Effector memory CD8-positive, alpha-beta T cell (primary cell): ENCODE measurements around the gene ZBTB7C.
"Not testable (repeated sequence)": the region's sequence is repeated elsewhere in the genome, so short reads cannot be mapped to it uniquely, and the experiment has no call there.

Experiments used
- ATAC-seq: fragments of 150-1000 bp; cut with Tn5 transposase; replicated peaks from 2 replicates; pipeline ENCODE4 v1.10.0; 2021; ENCODE audit warnings: mild to moderate bottlenecking, moderate library complexity
- DNase-seq, 3 experiments: peaks; one replicate each; pipeline ENCODE4 v3.0.0; 2021
- H3K27ac Mint-ChIP-seq, 2 donors: one replicate each; pipeline ENCODE4 v1.8.0; 2022; ENCODE audit warnings: mild to moderate bottlenecking in 2 of 2, mixed read lengths in 2 of 2, moderate library complexity in 2 of 2
- H3K27me3 Mint-ChIP-seq, 2 donors: one replicate each; pipeline ENCODE4 v1.8.0; 2022; ENCODE audit warnings: mixed read lengths in 2 of 2
- H3K36me3 Mint-ChIP-seq: one replicate; pipeline ENCODE4 v1.8.0; 2022; ENCODE audit warnings: mild to moderate bottlenecking, moderate library complexity, mixed read lengths; ENCODE audit not compliant: insufficient read depth
- H3K4me1 Mint-ChIP-seq, 2 donors: one replicate each; pipeline ENCODE4 v1.8.0; 2022; ENCODE audit warnings: low read depth in 2 of 2, mixed read lengths in 2 of 2
- H3K4me3 Mint-ChIP-seq, 2 donors: one replicate each; pipeline ENCODE4 v1.8.0; 2022; ENCODE audit warnings: mild to moderate bottlenecking in 2 of 2, mixed read lengths in 2 of 2, moderate library complexity in 2 of 2
- H3K9me3 Mint-ChIP-seq, 2 donors: one replicate each; pipeline ENCODE4 v1.8.0; 2022; ENCODE audit warnings: mixed read lengths in 2 of 2

The ZBTB7C gene

DNA sequence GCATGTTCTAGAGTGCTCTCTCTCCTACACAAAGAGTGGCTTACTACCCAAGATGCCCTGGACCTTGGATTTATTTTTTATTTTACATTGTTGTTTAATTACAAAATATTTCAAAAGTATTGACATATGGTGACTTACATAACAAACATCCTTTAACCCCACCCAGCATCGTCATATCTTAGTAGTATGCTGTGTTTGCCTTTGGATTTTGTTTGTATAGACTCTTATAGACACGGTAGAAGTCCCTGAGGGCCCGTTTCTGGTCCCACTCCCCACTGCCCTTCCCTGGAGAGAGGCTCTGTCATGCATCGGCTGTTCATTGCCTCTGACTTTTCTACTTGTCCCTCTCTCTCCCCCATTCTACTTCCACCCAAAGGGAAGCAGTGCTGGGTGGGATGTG is 112.0 kb downstream of the ZBTB7C start:
- DNase-seq: no peak
- Mint-ChIP-seq H3K4me3 (no peak overlapping the region), H3K4me1 (peaks cover 5 to 9% of the 10 kb centered on the region in 2 donors)

DNA sequence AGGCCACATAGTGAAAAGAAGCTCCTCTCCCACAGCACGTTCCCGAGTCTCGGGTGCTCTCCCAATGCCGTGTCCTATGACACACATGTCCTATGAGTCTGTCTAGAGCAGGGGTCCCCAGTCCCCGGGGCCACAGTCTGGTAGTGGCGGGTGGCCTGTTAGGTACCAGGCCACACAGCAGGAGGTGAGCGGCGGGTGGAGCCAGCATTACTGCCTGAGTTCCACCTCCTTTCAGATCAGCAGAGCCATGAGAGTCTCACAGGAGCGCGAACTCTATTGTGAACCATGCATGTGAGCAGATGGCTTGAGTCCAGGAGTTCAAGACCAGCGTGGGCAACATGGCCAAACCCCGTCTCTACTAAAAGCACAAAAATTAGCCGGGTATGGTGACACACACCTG is 112.6 kb downstream of the ZBTB7C start:
- H3K27me3 Mint-ChIP-seq: peaks cover 0 to 21% of the 10 kb centered on the region in 2 donors
- H3K9me3 Mint-ChIP-seq: no peaks in the 10 kb centered on the region
- H3K4me3 Mint-ChIP-seq: no peak overlapping the region
- H3K36me3 Mint-ChIP-seq: no peaks in the 10 kb centered on the region
- H3K4me1 Mint-ChIP-seq: peaks cover 5 to 9% of the 10 kb centered on the region in 2 donors
- ATAC-seq (no peak), DNase-seq (no peak)
- no peak overlapping the region for H3K27ac Mint-ChIP-seq

More for the DNA sequence above, 112.0 kb downstream of the ZBTB7C start:
- Mint-ChIP-seq H3K36me3 (no peaks in the 10 kb centered on the region), H3K27me3 (peaks cover 0 to 21% of the 10 kb centered on the region in 2 donors), H3K27ac (no peak overlapping the region), H3K9me3 (no peaks in the 10 kb centered on the region)
- no peak for ATAC-seq

DNA sequence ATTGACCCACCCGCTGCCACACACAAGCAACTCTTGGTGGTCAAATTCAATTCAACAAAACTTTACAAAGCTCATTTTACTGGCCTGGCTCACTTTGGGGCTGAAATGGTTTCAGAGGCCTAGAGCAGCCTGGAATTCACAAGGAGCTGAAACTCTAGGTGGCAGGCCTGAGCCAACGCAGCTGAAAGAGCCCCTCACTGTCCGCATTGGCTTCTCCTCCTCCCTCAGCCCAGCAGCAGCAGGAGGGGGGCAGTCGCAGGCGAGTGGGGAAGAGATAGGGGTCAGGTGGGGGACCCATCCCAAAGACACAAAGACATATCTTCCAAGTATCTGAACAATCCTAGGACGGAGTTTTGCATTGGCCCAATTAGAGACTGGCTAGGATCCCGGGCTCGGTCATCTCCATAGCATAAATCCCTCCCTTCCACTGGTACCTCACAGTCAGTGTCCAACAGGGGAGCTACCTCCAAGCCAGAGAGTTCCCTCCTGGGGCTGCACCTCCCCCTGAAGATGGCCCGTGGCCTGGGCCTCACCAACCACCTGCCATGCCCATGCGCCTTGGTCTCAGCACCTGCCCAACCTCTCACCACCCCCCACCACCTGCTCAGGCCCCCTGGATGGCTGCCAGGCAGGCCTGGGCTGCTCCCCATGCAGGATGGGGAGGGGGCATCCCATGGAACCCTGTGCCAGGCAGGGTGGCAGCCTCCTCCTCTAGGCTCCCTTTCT is 113.4 kb downstream of the ZBTB7C start:
- Mint-ChIP-seq H3K27ac (no peak overlapping the region), H3K4me1 (peaks cover 5 to 9% of the 10 kb centered on the region in 2 donors), H3K27me3 (peaks cover 0 to 21% of the 10 kb centered on the region in 2 donors), H3K36me3 (no peaks in the 10 kb centered on the region), H3K4me3 (no peak overlapping the region), H3K9me3 (no peaks in the 10 kb centered on the region)
- ATAC-seq: no peak
- no peak for DNase-seq

DNA sequence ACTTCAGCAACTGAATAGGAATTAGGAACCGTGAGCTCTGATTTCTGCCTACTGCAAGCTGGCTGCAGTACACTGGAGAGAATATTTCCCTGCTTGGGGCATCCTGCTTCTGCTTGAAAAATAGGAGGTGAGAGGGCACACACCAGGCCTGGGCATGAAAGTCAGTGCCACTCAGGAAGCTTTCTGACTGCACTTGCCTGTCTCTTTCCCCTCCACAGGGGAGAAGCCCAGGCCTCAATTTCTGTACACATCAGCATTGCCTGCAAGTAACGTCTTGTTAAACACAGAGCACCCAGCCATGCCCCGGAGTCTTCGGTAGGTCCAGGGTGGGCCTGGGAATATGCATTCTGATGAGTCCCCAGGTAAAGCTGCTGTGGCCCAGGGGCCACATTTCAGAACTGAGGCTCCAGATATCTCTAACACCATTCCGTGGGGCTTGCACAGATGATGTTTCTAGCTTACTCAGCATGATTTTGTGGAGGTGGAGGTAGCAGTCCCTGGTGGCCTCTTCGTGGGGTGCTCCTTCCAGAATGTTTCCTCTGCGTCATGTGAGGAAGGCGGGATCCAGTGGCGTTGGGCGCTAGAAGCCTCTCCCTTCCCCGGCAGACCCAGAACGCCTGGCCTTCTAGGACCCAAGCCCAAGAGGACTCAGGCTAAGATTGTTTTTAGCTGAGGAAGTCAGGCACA is 114.1 kb downstream of the ZBTB7C start:
- Mint-ChIP-seq H3K4me1 (peaks cover 0 to 3% of the 10 kb centered on the region in 2 donors), H3K9me3 (no peaks in the 10 kb centered on the region), H3K4me3 (no peak overlapping the region), H3K36me3 (no peaks in the 10 kb centered on the region), H3K27ac (no peak overlapping the region), H3K27me3 (peaks cover 0 to 21% of the 10 kb centered on the region in 2 donors)
- no peak for DNase-seq
- no peak for ATAC-seq

DNA sequence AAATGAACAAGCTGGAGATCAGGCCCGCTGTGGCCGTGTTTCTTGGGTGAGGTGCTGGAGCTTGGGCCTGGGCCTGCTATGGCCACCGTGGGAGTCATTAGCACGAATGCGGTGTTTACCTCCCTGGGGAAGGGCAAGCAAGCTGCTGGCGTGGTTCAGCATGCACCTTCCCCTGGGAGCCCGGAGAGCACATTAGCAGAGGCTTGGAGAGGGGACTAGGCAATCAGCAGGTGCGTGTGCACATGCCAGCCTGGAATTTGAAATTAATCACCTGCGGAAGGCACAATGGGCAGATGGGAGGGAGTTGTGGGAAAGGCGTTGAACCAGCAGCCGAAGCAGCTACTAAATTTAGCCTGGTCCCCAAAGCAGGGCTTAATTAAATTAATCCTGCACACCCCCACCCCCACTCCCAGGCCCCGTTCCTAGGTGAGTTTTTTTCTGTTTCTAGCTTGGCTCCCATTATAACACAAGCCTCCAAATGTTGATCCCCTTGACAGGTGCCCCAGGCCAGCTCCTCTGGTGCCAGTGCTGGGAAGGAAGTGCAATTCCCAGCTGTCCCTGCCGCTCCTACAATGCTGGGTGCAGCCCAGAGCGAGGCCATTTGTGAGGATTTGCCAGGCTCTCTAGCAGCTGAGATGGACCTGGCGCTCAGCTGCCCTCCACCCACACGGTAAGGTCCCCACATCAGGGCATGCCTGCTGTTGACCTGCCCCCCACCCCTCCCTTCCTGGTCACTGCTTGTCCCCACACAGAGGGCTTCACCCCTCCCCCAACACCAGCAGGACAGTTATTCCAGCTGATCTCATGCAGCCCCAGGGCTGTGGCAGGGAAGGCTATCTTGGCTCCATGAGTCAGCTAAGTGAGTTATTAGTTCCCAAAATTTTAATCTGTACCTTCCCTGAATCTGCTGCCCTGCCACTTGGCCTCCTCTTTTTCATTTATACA is 115.0 kb downstream of the ZBTB7C start:
- no peaks in the 10 kb centered on the region for H3K36me3 Mint-ChIP-seq
- no peaks in the 10 kb centered on the region for H3K9me3 Mint-ChIP-seq
- peaks cover 0 to 21% of the 10 kb centered on the region in 2 donors for H3K27me3 Mint-ChIP-seq
- no peak overlapping the region for H3K4me3 Mint-ChIP-seq
- no peak overlapping the region for H3K27ac Mint-ChIP-seq
- DNase-seq: no peak
- no peak for ATAC-seq
- peaks cover 0 to 3% of the 10 kb centered on the region in 2 donors for H3K4me1 Mint-ChIP-seq

DNA sequence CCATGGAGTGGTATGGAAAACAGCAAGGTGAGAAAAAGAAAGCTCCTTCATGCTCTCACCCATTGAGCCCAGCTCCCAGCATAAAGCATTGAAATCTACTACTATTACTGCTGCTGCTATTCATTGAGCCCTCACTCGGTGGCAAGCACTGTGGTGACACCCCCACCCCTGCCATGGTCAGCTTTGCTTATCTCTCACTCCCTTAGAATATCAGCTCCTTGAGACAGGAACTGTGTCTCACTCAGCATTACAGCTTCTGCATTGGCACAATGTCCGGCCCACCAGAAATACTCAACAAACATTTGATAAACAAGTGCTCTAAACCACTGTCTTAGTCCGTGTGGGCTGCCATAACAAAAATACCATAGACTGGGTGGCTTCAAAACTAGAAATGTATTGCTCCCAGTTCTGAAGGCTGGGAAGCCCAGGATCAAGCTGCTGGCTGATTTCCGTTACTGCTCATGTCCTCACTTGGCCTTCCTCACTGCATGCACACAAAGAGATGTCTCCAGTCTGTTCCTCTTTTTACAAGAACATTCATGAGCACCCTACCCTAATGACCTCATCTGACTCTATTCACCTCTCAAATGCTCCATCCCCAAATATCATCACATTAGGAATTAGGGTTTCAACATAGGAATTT is 116.3 kb downstream of the ZBTB7C start:
- H3K4me1 Mint-ChIP-seq: peaks cover 0 to 3% of the 10 kb centered on the region in 2 donors
- ATAC-seq: no peak
- H3K4me3 Mint-ChIP-seq: no peak overlapping the region
- H3K9me3 Mint-ChIP-seq: no peaks in the 10 kb centered on the region
- DNase-seq: no peak
- no peak overlapping the region for H3K27ac Mint-ChIP-seq
- no peaks in the 10 kb centered on the region for H3K36me3 Mint-ChIP-seq
- H3K27me3 Mint-ChIP-seq: peaks cover 0 to 21% of the 10 kb centered on the region in 2 donors

DNA sequence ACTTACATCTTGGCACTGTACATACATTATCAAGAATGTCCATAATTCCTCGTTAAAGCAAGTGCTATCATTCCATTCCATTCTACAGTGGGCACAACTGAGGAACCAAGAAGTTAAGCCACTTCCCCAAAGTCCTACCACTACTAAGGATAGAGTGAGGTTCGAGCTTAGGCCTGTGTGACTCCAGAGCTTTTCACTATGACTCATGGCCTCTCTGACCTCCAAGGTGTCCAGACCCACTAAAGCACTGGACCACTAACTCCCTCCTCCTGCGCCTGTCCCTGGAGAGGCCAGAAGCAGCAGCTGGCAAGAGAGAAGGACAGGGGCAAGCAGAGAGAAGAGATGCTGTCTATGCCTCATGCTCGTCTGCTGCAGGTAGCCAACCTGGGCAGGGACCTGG is 117.0 kb downstream of the ZBTB7C start:
- H3K9me3 Mint-ChIP-seq: no peaks in the 10 kb centered on the region

DNA sequence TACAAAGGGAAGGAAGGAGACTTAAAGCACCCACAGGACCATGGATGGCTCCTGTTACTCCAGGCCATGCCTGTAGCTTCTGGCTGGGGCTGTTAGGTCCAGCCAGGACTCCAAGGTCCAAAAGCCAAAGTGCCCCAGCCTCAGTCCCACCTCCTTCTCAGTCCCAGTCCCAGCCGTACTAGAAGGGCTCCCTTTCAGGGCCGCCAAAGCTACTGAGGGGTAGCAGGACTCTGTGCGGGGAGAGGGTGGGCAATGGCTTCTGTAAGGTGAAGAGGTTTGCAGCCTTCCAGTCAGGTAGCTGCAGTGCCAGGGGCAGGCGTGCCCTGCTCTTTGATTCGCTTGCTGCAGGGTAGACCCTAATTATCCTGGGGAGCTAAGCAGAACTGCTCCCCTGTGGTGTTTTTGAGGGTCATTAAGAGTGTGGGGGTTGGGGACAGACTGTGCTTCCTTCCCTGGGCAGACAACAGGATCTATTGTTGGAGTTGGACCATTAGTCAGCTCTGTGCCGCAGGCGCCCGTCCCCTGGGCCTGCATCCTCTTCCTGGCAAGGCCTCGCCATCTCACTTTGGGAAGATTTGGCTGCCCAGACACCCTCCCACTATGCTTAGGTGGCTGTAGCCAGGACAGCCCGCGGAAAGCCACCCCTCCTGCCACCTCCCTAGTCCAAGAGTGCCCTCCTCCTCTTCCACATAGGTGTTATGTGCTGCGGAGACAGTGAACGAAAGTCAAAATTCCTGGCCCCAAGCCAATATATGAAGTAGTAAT is 118.8 kb downstream of the ZBTB7C start:
- peaks cover 0 to 6% of the 10 kb centered on the region in 2 donors for H3K9me3 Mint-ChIP-seq
- DNase-seq (no peak), ATAC-seq (no peak)
- no peak overlapping the region for H3K27ac Mint-ChIP-seq
- H3K36me3 Mint-ChIP-seq: no peaks in the 10 kb centered on the region
- H3K4me1 Mint-ChIP-seq: peaks cover 0 to 3% of the 10 kb centered on the region in 2 donors
- peaks cover 0 to 11% of the 10 kb centered on the region in 2 donors for H3K27me3 Mint-ChIP-seq
- no peak overlapping the region for H3K4me3 Mint-ChIP-seq

More for the DNA sequence above, 117.0 kb downstream of the ZBTB7C start:
- DNase-seq: no peak
- H3K36me3 Mint-ChIP-seq: no peaks in the 10 kb centered on the region
- ATAC-seq: no peak
- H3K27me3 Mint-ChIP-seq: peaks cover 0 to 21% of the 10 kb centered on the region in 2 donors
- no peak overlapping the region for H3K27ac Mint-ChIP-seq
- no peak overlapping the region for H3K4me3 Mint-ChIP-seq
- peaks cover 0 to 3% of the 10 kb centered on the region in 2 donors for H3K4me1 Mint-ChIP-seq

DNA sequence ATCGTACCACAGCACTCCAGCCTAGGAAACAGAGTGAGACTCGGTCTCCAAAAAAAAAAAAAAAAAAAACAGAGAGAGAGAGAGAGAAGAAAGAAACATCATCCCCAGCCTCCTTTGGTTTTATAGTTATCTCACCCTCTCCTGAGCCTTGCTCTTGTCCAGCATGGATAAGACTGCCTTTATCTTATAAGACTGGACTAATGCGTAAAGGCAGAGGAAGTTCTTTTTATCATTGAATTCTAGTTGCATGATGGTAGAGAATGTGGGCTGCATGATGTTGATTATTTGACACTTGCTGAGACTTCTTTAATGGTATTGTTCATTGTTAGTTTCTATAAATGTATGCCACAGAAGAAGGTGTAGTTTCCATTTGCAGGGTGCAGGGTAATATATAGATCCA is 124.4 kb downstream of the ZBTB7C start:
- Mint-ChIP-seq H3K27ac (no peak overlapping the region), H3K27me3 (peaks cover 0 to 10% of the 10 kb centered on the region in 2 donors), H3K36me3 (no peaks in the 10 kb centered on the region), H3K4me3 (no peak overlapping the region), H3K4me1 (no peaks in the 10 kb centered on the region), H3K9me3 (peaks cover 2 to 11% of the 10 kb centered on the region in 2 donors)
- DNase-seq: no peak
- no peak for ATAC-seq

DNA sequence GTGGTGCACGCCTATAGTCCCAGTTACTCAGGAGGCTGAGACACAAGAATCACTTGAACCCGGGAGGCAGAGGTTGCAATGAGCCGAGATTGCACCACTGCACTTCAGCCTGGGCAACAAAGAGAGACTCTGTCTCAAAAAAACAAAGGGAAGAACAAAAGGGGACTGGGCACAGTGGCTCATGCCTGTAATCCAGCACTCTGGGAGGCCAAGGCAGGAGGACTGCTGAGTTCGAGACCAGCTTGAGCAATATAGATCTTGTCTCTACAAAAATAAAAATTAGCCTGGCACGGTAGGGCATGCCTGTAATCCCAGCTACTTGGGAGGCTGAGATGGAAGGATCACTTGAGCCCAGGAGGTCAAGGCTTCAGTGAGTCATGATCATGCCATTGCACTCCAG is 125.2 kb downstream of the ZBTB7C start:
- ATAC-seq, DNase-seq, H3K27ac Mint-ChIP-seq, H3K36me3 Mint-ChIP-seq, H3K4me1 Mint-ChIP-seq, H3K4me3 Mint-ChIP-seq: not testable (repeated sequence)
- Mint-ChIP-seq H3K27me3 (peaks cover 0 to 14% of the 10 kb centered on the region in 2 donors), H3K9me3 (peaks cover 2 to 11% of the 10 kb centered on the region in 2 donors)

DNA sequence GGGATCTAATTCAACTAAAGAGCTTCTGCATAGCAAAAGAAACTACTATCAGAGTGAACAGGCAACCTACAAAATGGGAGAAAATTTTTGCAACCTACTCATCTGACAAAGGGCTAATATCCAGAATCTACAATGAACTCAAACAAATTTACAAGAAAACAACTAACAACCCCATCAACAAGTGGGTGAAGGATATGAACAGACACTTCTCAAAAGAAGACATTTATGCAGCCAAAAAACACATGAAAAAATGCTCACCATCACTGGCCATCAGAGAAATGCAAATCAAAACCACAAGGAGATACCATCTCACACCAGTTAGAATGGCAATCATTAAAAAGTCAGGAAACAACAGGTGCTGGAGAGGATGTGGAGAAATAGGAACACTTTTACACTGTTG is 127.7 kb downstream of the ZBTB7C start:
- H3K27me3 Mint-ChIP-seq: peaks cover 0 to 14% of the 10 kb centered on the region in 2 donors
- not testable (repeated sequence) for DNase-seq, H3K4me3 Mint-ChIP-seq, H3K4me1 Mint-ChIP-seq, H3K36me3 Mint-ChIP-seq, ATAC-seq, H3K27ac Mint-ChIP-seq
- H3K9me3 Mint-ChIP-seq: peaks cover 2 to 11% of the 10 kb centered on the region in 2 donors

DNA sequence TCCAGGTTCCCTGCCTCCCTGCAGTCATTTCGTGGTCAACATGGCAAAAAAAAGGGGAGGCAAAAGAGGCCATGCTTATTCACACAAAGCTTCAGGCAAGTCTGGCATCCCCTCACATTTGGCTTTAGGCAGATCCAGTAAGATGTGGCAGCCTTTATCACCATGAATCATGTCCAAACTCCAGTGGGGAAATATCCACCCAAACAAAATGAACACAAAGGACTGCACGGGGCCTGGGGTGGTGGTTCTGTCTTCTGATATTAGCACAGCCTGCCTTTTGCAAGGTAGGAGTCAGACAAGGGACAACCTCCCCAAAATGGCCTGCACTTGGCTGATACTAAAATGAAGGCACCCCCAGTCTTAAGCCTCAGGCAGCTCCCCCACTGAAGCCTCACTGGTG is 129.9 kb downstream of the ZBTB7C start:
- ATAC-seq: no peak
- no peak overlapping the region for H3K27ac Mint-ChIP-seq
- H3K9me3 Mint-ChIP-seq: peaks cover 0 to 2% of the 10 kb centered on the region in 2 donors
- H3K27me3 Mint-ChIP-seq: peaks cover 0 to 19% of the 10 kb centered on the region in 2 donors
- H3K4me1 Mint-ChIP-seq: no peaks in the 10 kb centered on the region
- no peaks in the 10 kb centered on the region for H3K36me3 Mint-ChIP-seq
- H3K4me3 Mint-ChIP-seq: no peak overlapping the region
- DNase-seq: no peak
